ENCODE data around the gene SLC26A9. TPM values are rescaled to one million over a fixed set of nuclear protein-coding genes. Genes with fewer than 3 reads are reported as not detected.

The SLC26A9 gene
- total and polyA plus RNA-seq, 8 donors, result 4.1 to 42.5 (median 6.8) TPM

GRCh38 chr1:205972081-205972480, 28.8 kb upstream of the SLC26A9 start:
- Histone ChIP-seq H3K4me1 (peaks cover 0 to 4% of the 10 kb centered on the region in 2 donors), H3K36me3 (no peaks in the 10 kb centered on the region), H3K27ac (no peak overlapping the region), H3K9me3 (no peaks in the 10 kb centered on the region), H3K27me3 (no peaks in the 10 kb centered on the region), H3K4me3 (no peak overlapping the region)
- ATAC-seq, result no peak
- DNase-seq, result no peak
- TF ChIP-seq CTCF (IDR thresholded peaks at IDR 0.05), result no peak
- intact Hi-C loops (cut with DNase I), result no loop called here

GRCh38 chr1:205971082-205971481, 27.8 kb upstream of the SLC26A9 start:
- ATAC-seq (no peak), DNase-seq (no peak)
- no peak overlapping the region for H3K27ac ChIP-seq
- no peak for TF ChIP-seq CTCF (IDR thresholded peaks at IDR 0.05)
- intact Hi-C loops (cut with DNase I), result no loop called here
- peaks cover 0 to 4% of the 10 kb centered on the region in 2 donors for H3K4me1 ChIP-seq
- no peaks in the 10 kb centered on the region for H3K36me3 ChIP-seq
- no peaks in the 10 kb centered on the region for H3K9me3 ChIP-seq
- H3K4me3 ChIP-seq, result no peak overlapping the region
- no peaks in the 10 kb centered on the region for H3K27me3 ChIP-seq

- TF ChIP-seq CTCF (IDR thresholded peaks at IDR 0.05), result no peak
- no peak for ATAC-seq
- intact Hi-C loops (cut with DNase I), result no loop called here
These were observed 27.2 kb upstream of the SLC26A9 start for GRCh38 chr1:205970486-205970885.

GRCh38 chr1:205969229-205969628, 26.0 kb upstream of the SLC26A9 start:
- intact Hi-C loops (cut with DNase I), result no loop called here
- no peaks in the 10 kb centered on the region for H3K36me3 ChIP-seq
- DNase-seq, result no peak
- no peak for TF ChIP-seq CTCF (IDR thresholded peaks at IDR 0.05)
- H3K4me3 ChIP-seq, result no peak overlapping the region
- no peak for ATAC-seq
- H3K27ac ChIP-seq, result no peak overlapping the region
- H3K27me3 ChIP-seq, result no peaks in the 10 kb centered on the region
- no peaks in the 10 kb centered on the region for H3K4me1 ChIP-seq
- no peaks in the 10 kb centered on the region for H3K9me3 ChIP-seq

More at GRCh38 chr1:205970486-205970885, 27.2 kb upstream of the SLC26A9 start:
- Histone ChIP-seq H3K4me3 (no peak overlapping the region), H3K27me3 (no peaks in the 10 kb centered on the region), H3K9me3 (no peaks in the 10 kb centered on the region), H3K27ac (no peak overlapping the region), H3K4me1 (no peaks in the 10 kb centered on the region), H3K36me3 (no peaks in the 10 kb centered on the region)
- no peak for DNase-seq

GRCh38 chr1:205967554-205968335, 24.5 kb upstream of the SLC26A9 start:
- no peak for ATAC-seq
- DNase-seq, result no peak
- Histone ChIP-seq H3K27ac (no peak overlapping the region), H3K9me3 (no peaks in the 10 kb centered on the region), H3K36me3 (no peaks in the 10 kb centered on the region), H3K4me1 (peaks cover 2 to 11% of the 10 kb centered on the region in 2 donors), H3K4me3 (no peak overlapping the region), H3K27me3 (no peaks in the 10 kb centered on the region)
- no peak for TF ChIP-seq CTCF (IDR thresholded peaks at IDR 0.05)
- intact Hi-C loops (cut with DNase I), result no loop called here

Data from left lung (tissue), 10 donors.